Heart left ventricle (tissue), 16 donors: ENCODE data around the gene IRX6. TPM values are rescaled to one million over a fixed set of nuclear protein-coding genes. Genes with fewer than 3 reads are reported as not detected.

Source experiments
- ATAC-seq, 4 donors: fragments of 200-7000 bp; cut with Tn5 transposase; one replicate each; pipeline ENCODE4 v1.9.1; 2020 to 2022; ENCODE audit warnings: moderate library complexity in 4 of 4, mild to moderate bottlenecking in 3 of 4, moderate number of reproducible peaks in 1 of 4
- DNase-seq, 5 donors: peaks; one replicate each; pipeline ENCODE4 v3.0.0-alpha.2; 2020
- H3K27ac ChIP-seq, 12 donors: fragments of 200-600 bp; sonication (generic) in 4 of 12; one replicate each; pipeline versions ENCODE4 v1.5.0 to v1.8.0; 2016 to 2022; ENCODE audit warnings: mild to moderate bottlenecking in 2 of 12
- H3K27me3 ChIP-seq, 9 donors: fragments of 200-600 bp; sonication (generic) in 2 of 9; one replicate each; pipeline versions ENCODE4 v1.5.1 to v1.8.0; 2016 to 2022; ENCODE audit warnings: mild to moderate bottlenecking in 3 of 9
- H3K36me3 ChIP-seq, 9 donors: fragments of 200-600 bp; sonication (generic) in 2 of 9; one replicate each; pipeline versions ENCODE4 v1.5.0 to v1.8.0; 2018 to 2022; ENCODE audit warnings: mild to moderate bottlenecking in 2 of 9
- H3K4me1 ChIP-seq, 12 donors: fragments of 200-600 bp; sonication (generic) in 4 of 12; one replicate each; pipeline versions ENCODE4 v1.5.0 to v1.8.0; 2016 to 2022; ENCODE audit warnings: mild to moderate bottlenecking in 3 of 12
- H3K4me3 ChIP-seq, 12 donors: fragments of 200-600 bp; sonication (generic) in 4 of 12; one replicate each; pipeline versions ENCODE4 v1.5.0 to v1.8.0; 2017 to 2022; ENCODE audit warnings: mild to moderate bottlenecking in 9 of 12, moderate library complexity in 4 of 12
- H3K9me3 ChIP-seq, 12 donors: fragments of 200-600 bp; sonication (generic) in 4 of 12; one replicate each; pipeline versions ENCODE4 v1.5.0 to v1.8.0; 2016 to 2022; ENCODE audit warnings: mild to moderate bottlenecking in 1 of 12
- POLR2A ChIP-seq, 2 donors: fragments of 450-650 bp; IDR thresholded peaks; one replicate each; pipeline ENCODE4 v1.6.1; 2017; ENCODE audit warnings: antibody characterized with exemption in 2 of 2, mild to moderate bottlenecking in 2 of 2, moderate library complexity in 2 of 2
- WGBS, 4 donors: extraction: QIAGEN DNeasy Blood & Tissue Kit in 2 of 4; methylation state at CpG; one replicate each; pipeline versions ENCODE4 v1.1.5 to v1.1.7; 2013 to 2018; 5-methylcytosine and 5-hydroxymethylcytosine counted together
- intact Hi-C, 10 donors: fragments of 100-400 bp; cut with DNase I; formaldehyde crosslinking; loops; one replicate each; pipeline versions ENCODE4 v1.11.1 to v1.14.2; 2022
- polyA plus RNA-seq, 2 donors: library from polyadenylated mRNA; stranded (reverse); fragments of 200-250 nt; gene quantifications; one replicate each; pipeline ENCODE4 v1.2.3, GENCODE V29; 2013
- total RNA-seq, 9 donors: library from RNA; depleted of rRNA in 2 of 9; stranded (reverse); fragments of >200 nt in 2 of 9; fragmentation: NEBNext Ultra II Directional in 3 of 9; extraction: Animal tissue kit (Norgen Biotek cat#: 25700) in 3 of 9; gene quantifications; one replicate each; pipeline versions ENCODE4 v1.1.0 to v1.2.4, GENCODE V29; 2016 to 2023
- TF ChIP-seq, protein P1 (sequence below), 12 donors: fragments of 200-600 bp; sonication (generic) in 4 of 12; IDR thresholded peaks; one replicate each; pipeline versions ENCODE4 v1.5.0 to v1.8.0; 2018 to 2022; ENCODE audit warnings: antibody characterized with exemption in 12 of 12, mild to moderate bottlenecking in 5 of 12
- donor health status: ischemic (EF 13 %, LVEDD 7.1; RV severe dilation, severe dysfunction).
- donor health status: healthy with polysubstance abuse.
- donor health status: DM: no; HTN: yes; CAD: no.
- donor health status: DM: no; HTN: no; CAD: no.
- donor health status: ischemic (EF 25% LVEDD 6.9; RV normal size, moderate dysfunction).
- donor health status: ischemic (EF 25% LVEDD 5.7; RV mildly dilated, moderate dysfunction).
- donor health status: healthy.
- donor health status: DM: yes; HTN: yes; CAD: no.
- donor health status: ischemic (EF 35%, LVEDD 5.7; RV mildly dilated, moderate dysfunction).
- donor health status: nonischemic (EF 11% LVEDD 7.7; RV severe dilation, severe dysfunction).
- donor health status: DM: yes; HTN: yes; CAD: no.
- donor health status: PGD.
- donor health status: ischemic (EF 29% LVEDD 5.4; RV normal size, mild dysfunction).
- donor health status: nonischemic (EF 23%, LVEDD 6.1; RV moderate dilation, normal function).

The IRX6 gene
- total and polyA plus RNA-seq, 11 donors: 0.96 to 48.4 (median 12.4) TPM

DNA sequence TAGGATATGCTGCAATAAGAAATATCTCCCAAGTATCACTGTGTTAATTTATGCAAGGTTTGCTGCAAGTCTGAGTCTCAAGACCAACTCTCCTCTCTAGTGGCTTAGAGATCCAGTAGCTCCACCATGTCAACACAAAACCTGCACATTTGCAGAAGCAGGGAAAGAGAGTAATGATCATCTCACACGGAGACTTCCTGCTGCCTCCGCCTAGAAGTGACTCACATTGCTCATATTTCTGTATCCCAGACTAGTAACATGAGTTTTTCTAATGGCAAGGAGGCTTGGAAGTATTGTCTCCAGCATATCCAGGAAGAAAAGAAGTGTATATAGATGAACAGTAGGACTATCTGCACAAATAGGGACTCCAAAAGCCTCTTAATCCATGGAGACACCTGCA, 15.0 kb upstream of the IRX6 start:
- peaks cover 0 to 7% (median 0%) of the 10 kb centered on the region in 9 donors for H3K27me3 ChIP-seq
- H3K4me1 ChIP-seq: no peaks in the 10 kb centered on the region
- no peak overlapping the region for H3K4me3 ChIP-seq
- H3K36me3 ChIP-seq: no peaks in the 10 kb centered on the region
- ATAC-seq (no peak), DNase-seq (no peak)
- H3K27ac ChIP-seq: no peak overlapping the region
- 78 to 84% (median 82%) methylated on average over 2 of the region's 2 CpGs for WGBS, 4 donors
- H3K9me3 ChIP-seq: no peaks in the 10 kb centered on the region
- intact Hi-C loops: no loop called here
- TF ChIP-seq POLR2A (IDR thresholded peaks at IDR 0.05): no peak
- TF ChIP-seq, protein P1, sequence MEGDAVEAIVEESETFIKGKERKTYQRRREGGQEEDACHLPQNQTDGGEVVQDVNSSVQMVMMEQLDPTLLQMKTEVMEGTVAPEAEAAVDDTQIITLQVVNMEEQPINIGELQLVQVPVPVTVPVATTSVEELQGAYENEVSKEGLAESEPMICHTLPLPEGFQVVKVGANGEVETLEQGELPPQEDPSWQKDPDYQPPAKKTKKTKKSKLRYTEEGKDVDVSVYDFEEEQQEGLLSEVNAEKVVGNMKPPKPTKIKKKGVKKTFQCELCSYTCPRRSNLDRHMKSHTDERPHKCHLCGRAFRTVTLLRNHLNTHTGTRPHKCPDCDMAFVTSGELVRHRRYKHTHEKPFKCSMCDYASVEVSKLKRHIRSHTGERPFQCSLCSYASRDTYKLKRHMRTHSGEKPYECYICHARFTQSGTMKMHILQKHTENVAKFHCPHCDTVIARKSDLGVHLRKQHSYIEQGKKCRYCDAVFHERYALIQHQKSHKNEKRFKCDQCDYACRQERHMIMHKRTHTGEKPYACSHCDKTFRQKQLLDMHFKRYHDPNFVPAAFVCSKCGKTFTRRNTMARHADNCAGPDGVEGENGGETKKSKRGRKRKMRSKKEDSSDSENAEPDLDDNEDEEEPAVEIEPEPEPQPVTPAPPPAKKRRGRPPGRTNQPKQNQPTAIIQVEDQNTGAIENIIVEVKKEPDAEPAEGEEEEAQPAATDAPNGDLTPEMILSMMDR (IDR thresholded peaks at IDR 0.05): no peak

DNA sequence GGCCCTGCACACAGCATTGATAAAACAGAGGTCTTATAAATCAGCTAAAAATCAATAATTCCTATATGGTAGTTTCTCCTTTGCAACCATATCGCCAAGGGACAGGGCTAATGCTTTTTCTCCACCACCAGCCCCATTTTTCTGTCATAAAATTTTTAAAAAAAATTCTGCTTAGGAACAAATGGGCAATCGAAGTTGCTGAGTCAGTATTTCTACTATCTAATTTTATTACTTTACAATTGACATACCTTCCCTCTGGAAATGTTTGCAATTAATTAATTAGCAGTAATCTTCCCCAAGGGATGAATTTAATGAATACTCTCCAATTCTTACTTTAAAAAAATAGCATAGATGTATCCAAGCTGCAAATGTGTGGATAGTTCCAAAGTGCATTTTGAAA, 1.7 kb upstream of the IRX6 start:
- H3K27ac ChIP-seq: peak overlapping the region in 2 of 12 donors; percentile 96 to 97
- no peak overlapping the region for H3K4me3 ChIP-seq
- no peak for DNase-seq
- no peaks in the 10 kb centered on the region for H3K9me3 ChIP-seq
- H3K27me3 ChIP-seq: peaks cover 0 to 60% (median 20%) of the 10 kb centered on the region in 9 donors
- peaks cover 0 to 3% (median 0%) of the 10 kb centered on the region in 9 donors for H3K36me3 ChIP-seq
- WGBS, 4 donors: 68 to 82% (median 73%) methylated on average over 2 of the region's 2 CpGs
- peaks cover 0 to 19% (median 1%) of the 10 kb centered on the region in 12 donors for H3K4me1 ChIP-seq
- ATAC-seq: no peak
- intact Hi-C loops: loop anchor here in 7 of 10 donors (5.0 to 10.0 kb wide), 4 partner anchors 200 to 1040 kb away; partner anchors contain the start of gene IRX5 (in 4 of the 7)
- TF ChIP-seq, protein P1 (IDR thresholded peaks at IDR 0.05): no peak
- TF ChIP-seq POLR2A (IDR thresholded peaks at IDR 0.05): no peak

DNA sequence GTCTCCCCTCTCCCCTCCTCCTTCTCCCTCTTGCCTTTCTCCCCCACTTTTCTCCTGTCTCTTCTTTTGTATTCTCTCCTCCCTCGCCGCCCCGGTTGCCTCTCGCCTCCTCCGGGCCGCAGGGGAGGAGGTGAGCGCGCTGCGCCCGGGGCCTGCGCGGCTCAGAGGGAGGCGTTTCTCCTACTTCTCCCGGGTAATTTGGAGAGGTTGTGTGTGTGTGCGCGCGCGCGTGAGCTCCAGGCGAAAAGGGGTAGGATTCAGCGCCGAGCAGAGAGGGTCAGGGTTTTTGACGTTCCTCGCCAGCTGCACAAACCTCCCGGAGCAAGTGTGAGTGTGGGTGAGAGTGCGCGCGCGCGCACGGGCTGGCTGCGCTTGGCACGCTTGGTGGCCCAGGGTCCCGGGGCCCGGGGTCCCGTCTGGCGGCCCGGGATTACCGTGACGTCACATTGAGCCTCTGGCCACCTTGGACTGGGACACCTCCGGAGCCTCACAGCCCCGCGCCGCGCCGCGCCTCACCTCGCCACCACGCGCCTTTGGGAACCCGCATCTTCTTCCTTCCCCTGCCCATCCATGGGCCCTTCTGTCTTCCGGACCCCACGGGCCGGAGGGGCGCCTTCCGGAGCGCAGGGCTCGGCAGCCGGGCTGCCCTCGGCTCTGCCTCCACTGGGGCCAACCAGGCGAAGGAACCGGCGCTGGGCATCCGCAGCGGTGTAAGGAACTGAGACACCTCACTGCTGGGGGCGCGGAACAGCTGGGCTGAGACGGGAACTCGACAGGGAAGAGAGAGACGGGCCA, 479 bp downstream of the IRX6 start:
- DNase-seq: peak in 3 of 5 donors; percentile 8 to 44 (median 38)
- no peaks in the 10 kb centered on the region for H3K9me3 ChIP-seq
- peaks cover 0 to 19% (median 1%) of the 10 kb centered on the region in 12 donors for H3K4me1 ChIP-seq
- H3K36me3 ChIP-seq: peaks cover 0 to 8% (median 0%) of the 10 kb centered on the region in 9 donors
- 1% methylated on average over 58 to 70 of the region's 70 CpGs for WGBS, 4 donors
- peak overlapping the region; percentile 50 to 98 (median 92) for H3K27ac ChIP-seq
- intact Hi-C loops: loop anchor here in 7 of 10 donors (2.0 to 10.0 kb wide), 8 partner anchors 38 to 1042 kb away; partner anchors contain the start of gene IRX5 (in 4 of the 7)
- TF ChIP-seq, protein P1 (IDR thresholded peaks at IDR 0.05): no peak
- no peak for TF ChIP-seq POLR2A (IDR thresholded peaks at IDR 0.05)
- peak; percentile 8 to 37 (median 29) for ATAC-seq
- H3K4me3 ChIP-seq: peak overlapping the region; percentile 30 to 70 (median 58)
- H3K27me3 ChIP-seq: peaks cover 0 to 72% (median 32%) of the 10 kb centered on the region in 9 donors

DNA sequence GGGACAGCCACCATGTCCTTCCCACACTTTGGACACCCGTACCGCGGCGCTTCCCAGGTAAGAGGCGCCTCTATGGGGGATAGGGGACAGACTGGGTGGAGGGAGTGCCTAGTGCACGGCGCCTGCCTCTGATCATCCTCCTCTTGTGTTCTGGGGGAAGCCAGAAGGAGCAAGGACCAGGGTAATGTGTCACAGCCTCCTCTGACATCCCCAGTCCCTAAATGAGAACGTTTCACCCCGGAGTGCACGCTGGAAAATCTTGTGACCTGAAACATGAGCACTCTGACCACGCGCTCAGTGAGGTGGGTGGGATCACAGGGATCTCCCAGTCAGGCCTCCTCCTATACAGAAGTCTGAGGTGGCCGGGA, 1.1 kb downstream of the IRX6 start:
- Histone ChIP-seq H3K4me3 (peak overlapping the region; percentile 30 to 70 (median 58)), H3K4me1 (peaks cover 0 to 19% (median 1%) of the 10 kb centered on the region in 12 donors), H3K27me3 (peaks cover 0 to 78% (median 37%) of the 10 kb centered on the region in 9 donors), H3K27ac (peak overlapping the region; percentile 50 to 98 (median 92)), H3K9me3 (no peaks in the 10 kb centered on the region), H3K36me3 (peaks cover 0 to 14% (median 0%) of the 10 kb centered on the region in 9 donors)
- peak in 4 of 5 donors; percentile 43 to 73 (median 64) for DNase-seq
- peak in 1 of 2 donors; percentile 79 for TF ChIP-seq POLR2A (IDR thresholded peaks at IDR 0.05)
- TF ChIP-seq, protein P1 (IDR thresholded peaks at IDR 0.05): no peak
- peak; percentile 59 to 79 (median 68) for ATAC-seq
- intact Hi-C loops: loop anchor here in 7 of 10 donors (2.0 to 10.0 kb wide), 5 partner anchors 37 to 390 kb away; partner anchors contain the start of gene IRX5 (in 4 of the 7)
- WGBS, 4 donors: 3 to 4% (median 3%) methylated on average over 11 to 13 of the region's 13 CpGs
